Small intestine (tissue), 16 donors: ENCODE results near the gene ABHD1. TPM values are rescaled to one million over a fixed set of nuclear protein-coding genes. Genes with fewer than 3 reads are reported as not detected.
"Not testable (repeated sequence)": the region's sequence is repeated elsewhere in the genome, so short reads cannot be mapped to it uniquely, and the experiment has no call there.

Source experiments
- DNase-seq, 2 donors: peaks; one replicate each; pipeline versions ENCODE4 v3.0.0 to v3.0.0-alpha.2; 2013
- FAIRE-seq: peaks from 2 replicates; lab custom pipeline; 2012; peaks lifted over from hg19 to GRCh38; lab: Jason Lieb, UNC
- H3K27ac ChIP-seq, 3 donors: one replicate each; pipeline ENCODE4 v1.5.1; 2013; ENCODE audit warnings: low read length in 2 of 3, mild to moderate bottlenecking in 2 of 3, control low read depth in 1 of 3, inconsistent platforms in 1 of 3, low read depth in 1 of 3, moderate library complexity in 1 of 3
- H3K27me3 ChIP-seq, 3 donors: one replicate each; pipeline ENCODE4 v1.6.1; 2013; ENCODE audit warnings: low read length in 3 of 3, inconsistent platforms in 1 of 3; ENCODE audit not compliant: control insufficient read depth in 3 of 3, insufficient read depth in 3 of 3
- H3K36me3 ChIP-seq, 3 donors: one replicate each; pipeline ENCODE4 v1.6.1; 2013; ENCODE audit warnings: low read length in 3 of 3, inconsistent platforms in 1 of 3, low read depth in 1 of 3, mild to moderate bottlenecking in 1 of 3, moderate library complexity in 1 of 3; ENCODE audit not compliant: control insufficient read depth in 3 of 3, insufficient read depth in 2 of 3
- H3K4me1 ChIP-seq, 3 donors: one replicate each; pipeline ENCODE4 v1.6.1; 2013; ENCODE audit warnings: low read length in 2 of 3, inconsistent platforms in 1 of 3, low read depth in 1 of 3, mild to moderate bottlenecking in 1 of 3, moderate library complexity in 1 of 3; ENCODE audit not compliant: control insufficient read depth in 3 of 3, insufficient read depth in 2 of 3
- H3K4me3 ChIP-seq, 3 donors: one replicate each; pipeline ENCODE4 v1.5.1; 2013; ENCODE audit warnings: low read length in 3 of 3, control low read depth in 1 of 3, inconsistent platforms in 1 of 3, low read depth in 1 of 3, mild to moderate bottlenecking in 1 of 3, moderate library complexity in 1 of 3
- H3K9me3 ChIP-seq, 2 donors: one replicate each; pipeline ENCODE4 v1.6.1; 2013; ENCODE audit warnings: low read depth in 1 of 2, low read length in 1 of 2; ENCODE audit not compliant: control insufficient read depth in 2 of 2, insufficient read depth in 1 of 2
- WGBS, 3 donors: extraction: QIAGEN DNeasy Blood & Tissue Kit; methylation state at CpG; one replicate each; pipeline ENCODE4 v1.1.7; 2013; 5-methylcytosine and 5-hydroxymethylcytosine counted together
- long read RNA-seq, 10 donors: transcript quantifications; one replicate each; lab custom pipeline, GENCODE V29; 2026
- polyA plus RNA-seq, 4 donors: library from polyadenylated mRNA; stranded (reverse) in 3 of 4; unstranded in 1 of 4; fragments of 200-250 nt in 3 of 4; fragments of 120-200 nt in 1 of 4; gene quantifications; one replicate each; pipeline versions ENCODE4 v1.2.1 to v1.2.3, GENCODE V29; 2013
- donor health status: healthy with polysubstance abuse.
- donor health status: control.
- donor health status: control.
- donor health status: Bipolar disorder and iron deficiency.
- donor health status: healthy.

Gene ABHD1
- polyA plus RNA-seq: 1 to 10 TPM in 1 of 4 donors, under 1 TPM in 1, not detected in 2; 0.25 to 1.1 TPM
- long read RNA-seq, donor 1: 0 reads
- long read RNA-seq, donor 2: 0 reads
- long read RNA-seq, donor 3, partial matches to known transcripts: 12 of 15 reads
- long read RNA-seq, donor 3, other reads (novel, unspliced or antisense): 0 of 15 reads
- long read RNA-seq, donor 4: 0 reads
- long read RNA-seq, donor 5: 0 reads
- long read RNA-seq, donor 6: 0 reads
- long read RNA-seq, donor 7: 0 reads
- long read RNA-seq, donor 8: 0 reads
- long read RNA-seq, donor 9: 0 reads
- long read RNA-seq, donor 10: 0 reads

GRCh38 chr2:27123302-27124150 lies at the start of gene ABHD1:
Gene ABHD1, plus strand, starts transcription at chr2:27123815. Its CDS starts 134 bp downstream, at chr2:27123949.
- FAIRE-seq (no peak), DNase-seq (peak; percentile 49 to 70)
- Histone ChIP-seq H3K9me3 (no peaks in the 10 kb centered on the region), H3K4me1 (peaks cover 0 to 15% (median 0%) of the 10 kb centered on the region in 3 donors), H3K4me3 (peak within 1 kb of the TSS; percentile 13 to 63 (median 60)), H3K27ac (peak within 1 kb of the TSS in 1 of 3 donors; percentile 2), H3K27me3 (peaks cover 0 to 26% (median 0%) of the 10 kb centered on the region in 3 donors), H3K36me3 (no peaks in the 10 kb centered on the region)
- 3 to 5% (median 5%) methylated on average over 33 to 47 of the region's 47 CpGs for WGBS, 3 donors

- WGBS, 3 donors: 53 to 78% (median 69%) methylated on average over 4 of the region's 4 CpGs
- Histone ChIP-seq H3K9me3 (no peaks in the 10 kb centered on the region), H3K27me3 (peaks cover 0 to 8% (median 0%) of the 10 kb centered on the region in 3 donors), H3K4me3 (no peak overlapping the region), H3K36me3 (peaks cover 0 to 4% (median 0%) of the 10 kb centered on the region in 3 donors), H3K4me1 (peaks cover 4 to 18% (median 6%) of the 10 kb centered on the region in 3 donors), H3K27ac (peak overlapping the region in 2 of 3 donors; percentile 24 to 72)
- no peak for FAIRE-seq
- no peak for DNase-seq
Measured at GRCh38 chr2:27074738-27075565, 48.7 kb upstream of the ABHD1 start.

- H3K27me3 ChIP-seq, DNase-seq, H3K36me3 ChIP-seq, H3K4me3 ChIP-seq, FAIRE-seq, H3K9me3 ChIP-seq: not testable (repeated sequence)
- Histone ChIP-seq H3K4me1 (peaks cover under 1 to 13% (median 2%) of the 10 kb centered on the region in 3 donors), H3K27ac (peak overlapping the region in 2 of 3 donors; percentile 24 to 38)
- 69 to 85% (median 85%) methylated on average over 6 of the region's 6 CpGs for WGBS, 3 donors
Measured at GRCh38 chr2:27075566-27075871, 48.1 kb upstream of the ABHD1 start.

- no peak for DNase-seq
- peak overlapping the region in 1 of 3 donors; percentile 38 for H3K27ac ChIP-seq
- WGBS, 3 donors: 74 to 85% (median 77%) methylated on average over 4 of the region's 4 CpGs
- FAIRE-seq: no peak
- H3K36me3 ChIP-seq: peaks cover 0 to 6% (median 0%) of the 10 kb centered on the region in 3 donors
- H3K4me1 ChIP-seq: peaks cover 0 to 11% (median 0%) of the 10 kb centered on the region in 3 donors
- H3K27me3 ChIP-seq: peaks cover 0 to 8% (median 0%) of the 10 kb centered on the region in 3 donors
- H3K4me3 ChIP-seq: no peak overlapping the region
- H3K9me3 ChIP-seq: no peaks in the 10 kb centered on the region
Measured at GRCh38 chr2:27076323-27076722, 47.3 kb upstream of the ABHD1 start.

GRCh38 chr2:27077231-27077630 lies 46.4 kb upstream of the ABHD1 start:
- H3K27ac ChIP-seq: peak overlapping the region in 1 of 3 donors; percentile 46
- H3K4me3 ChIP-seq: no peak overlapping the region
- FAIRE-seq: no peak
- H3K27me3 ChIP-seq: peaks cover 0 to 8% (median 0%) of the 10 kb centered on the region in 3 donors
- H3K36me3 ChIP-seq: peaks cover 0 to 11% (median 0%) of the 10 kb centered on the region in 3 donors
- no peaks in the 10 kb centered on the region for H3K9me3 ChIP-seq
- peaks cover 0 to 15% (median 0%) of the 10 kb centered on the region in 3 donors for H3K4me1 ChIP-seq
- WGBS, 3 donors: 64 to 70% (median 66%) methylated on average over 7 of the region's 7 CpGs
- DNase-seq: no peak

- H3K4me1 ChIP-seq: peaks cover 0 to 8% (median 0%) of the 10 kb centered on the region in 3 donors
- H3K36me3 ChIP-seq: peaks cover 0 to 19% (median 0%) of the 10 kb centered on the region in 3 donors
- WGBS, 3 donors: 43 to 76% (median 74%) methylated on average over 32 to 41 of the region's 41 CpGs
- DNase-seq (peak in 1 of 2 donors; percentile 58), FAIRE-seq (no peak)
- peak within 1 kb of the TSS in 2 of 3 donors; percentile 77 to 80 for H3K27ac ChIP-seq
- peak within 1 kb of the TSS; percentile 24 to 71 (median 26) for H3K4me3 ChIP-seq
- no peaks in the 10 kb centered on the region for H3K9me3 ChIP-seq
- H3K27me3 ChIP-seq: peaks cover 0 to 8% (median 0%) of the 10 kb centered on the region in 3 donors
Measured at GRCh38 chr2:27078267-27079194, 45.1 kb upstream of the ABHD1 start, which contains the start of gene EMILIN1. Gene EMILIN1, plus strand, starts transcription at chr2:27078615. Its CDS starts 451 bp downstream, at chr2:27079066.
